ENCODE measurements around the gene UTP20. TPM values are rescaled to one million over a fixed set of nuclear protein-coding genes. Genes with fewer than 3 reads are reported as not detected.

Gene UTP20
- total and polyA plus RNA-seq, 2 donors (not counting 3 experiments of a cell fraction or from before 2014, with no cell fraction given): 4.6 to 23.1 TPM

GRCh38 chr12:101238306-101238705, 41.6 kb upstream of the UTP20 start:
- dilution Hi-C loops (cut with MboI; ENCODE audit: extremely low pct_ligation_motif_present, low sequenced_read_pairs): no loop called here
- intact Hi-C loops (cut with micrococcal nuclease): no loop called here
- CTCF ChIA-PET: no interaction called here

GRCh38 chr12:101238800-101239329, 41.0 kb upstream of the UTP20 start:
- Histone ChIP-seq H4K20me1 (replicated peaks; ENCODE audit: control insufficient read depth, extremely low read depth, insufficient read depth, low read length) (no peaks in the 10 kb centered on the region), H3K9me1 (replicated peaks; ENCODE audit: control insufficient read depth, extremely low read depth, insufficient read depth, low read length) (no peaks in the 10 kb centered on the region), H2AFZ (ENCODE audit: low read depth, low read length) (no peak overlapping the region), H3K27ac (ENCODE audit: insufficient read depth, low read depth, low read length) (no peak overlapping the region), H3K4me2 (ENCODE audit: insufficient read depth, low read length) (no peak overlapping the region), H3K79me2 (ENCODE audit: control insufficient read depth, insufficient read depth, low read length) (no peaks in the 10 kb centered on the region), H3K36me3 (ENCODE audit: control insufficient read depth in 2 of 2, extremely low read depth in 1 of 2, insufficient read depth in 2 of 2, low read length in 2 of 2) (no peaks in the 10 kb centered on the region), H3K9ac (replicated peaks; ENCODE audit: extremely low read depth, insufficient read depth, low read length) (no peak overlapping the region), H3K27me3 (ENCODE audit: control insufficient read depth in 2 of 2, insufficient read depth in 2 of 2, low read length in 2 of 2) (no peaks in the 10 kb centered on the region), H3K4me1 (ENCODE audit: control insufficient read depth, extremely low read depth, insufficient read depth, low read length) (no peaks in the 10 kb centered on the region), H3K4me3 (replicated peaks in 1 of 3; ENCODE audit: insufficient read depth in 1 of 3, low read depth in 1 of 3, low read length in 3 of 3) (no peak overlapping the region), H3K9me3 (replicated peaks; ENCODE audit: control insufficient read depth, insufficient read depth, low read length) (no peaks in the 10 kb centered on the region)
- BruUV-seq (replicated peaks): no TSS peak
- POLR2A ChIA-PET: no interaction called here
- no peak for FAIRE-seq
- dilution Hi-C loops (cut with MboI; ENCODE audit: extremely low pct_ligation_motif_present, low sequenced_read_pairs) (no loop called here), intact Hi-C loops (cut with micrococcal nuclease) (no loop called here)
- CTCF ChIA-PET: no interaction called here
- DNase-seq (ENCODE audit: low read depth, low spot score): no peak
- TF ChIP-seq FOS (IDR thresholded peaks at IDR 0.05; ENCODE audit: borderline replicate concordance, insufficient read depth, low read length) (no peak), JUN (IDR thresholded peaks at IDR 0.05; ENCODE audit: borderline replicate concordance, insufficient read depth, insufficient read length, low read depth) (no peak), MAX (IDR thresholded peaks at IDR 0.05; ENCODE audit: insufficient read depth, insufficient read length) (no peak), MYC (IDR thresholded peaks at IDR 0.05; ENCODE audit: low read depth, low read length) (no peak), POLR2AphosphoS5 (IDR thresholded peaks at IDR 0.05; ENCODE audit: insufficient read depth, low read depth, low read length) (no peak), POLR2A (IDR thresholded peaks at IDR 0.05; ENCODE audit: low read depth, low read length) (no peak), CTCF (IDR thresholded peaks at IDR 0.05; ENCODE audit: extremely low read depth in 1 of 2, insufficient read depth in 1 of 2, low read depth in 1 of 2, low read length in 2 of 2) (no peak), EZH2 (IDR thresholded peaks at IDR 0.05; ENCODE audit: borderline replicate concordance, low read depth, low read length, severe bottlenecking) (no peak), GATA2 (IDR thresholded peaks at IDR 0.05; ENCODE audit: insufficient read depth, insufficient read length, low read depth, low read length) (no peak)

More at GRCh38 chr12:101238306-101238705, 41.6 kb upstream of the UTP20 start:
- FAIRE-seq: no peak
- Histone ChIP-seq H3K9me3 (replicated peaks; ENCODE audit: control insufficient read depth, insufficient read depth, low read length) (no peaks in the 10 kb centered on the region), H3K9ac (replicated peaks; ENCODE audit: extremely low read depth, insufficient read depth, low read length) (no peak overlapping the region), H4K20me1 (replicated peaks; ENCODE audit: control insufficient read depth, extremely low read depth, insufficient read depth, low read length) (no peaks in the 10 kb centered on the region), H3K27me3 (ENCODE audit: control insufficient read depth in 2 of 2, insufficient read depth in 2 of 2, low read length in 2 of 2) (no peaks in the 10 kb centered on the region), H3K27ac (ENCODE audit: insufficient read depth, low read depth, low read length) (no peak overlapping the region), H3K4me2 (ENCODE audit: insufficient read depth, low read length) (no peak overlapping the region), H2AFZ (ENCODE audit: low read depth, low read length) (no peak overlapping the region), H3K4me1 (ENCODE audit: control insufficient read depth, extremely low read depth, insufficient read depth, low read length) (no peaks in the 10 kb centered on the region), H3K4me3 (replicated peaks in 1 of 3; ENCODE audit: insufficient read depth in 1 of 3, low read depth in 1 of 3, low read length in 3 of 3) (no peak overlapping the region), H3K79me2 (ENCODE audit: control insufficient read depth, insufficient read depth, low read length) (no peaks in the 10 kb centered on the region), H3K9me1 (replicated peaks; ENCODE audit: control insufficient read depth, extremely low read depth, insufficient read depth, low read length) (no peaks in the 10 kb centered on the region), H3K36me3 (ENCODE audit: control insufficient read depth in 2 of 2, extremely low read depth in 1 of 2, insufficient read depth in 2 of 2, low read length in 2 of 2) (no peaks in the 10 kb centered on the region)
- no peak for DNase-seq (ENCODE audit: low read depth, low spot score)
- POLR2A ChIA-PET: no interaction called here
- no peak for TF ChIP-seq MAX (IDR thresholded peaks at IDR 0.05; ENCODE audit: insufficient read depth, insufficient read length)
- TF ChIP-seq JUN (IDR thresholded peaks at IDR 0.05; ENCODE audit: borderline replicate concordance, insufficient read depth, insufficient read length, low read depth): no peak
- TF ChIP-seq GATA2 (IDR thresholded peaks at IDR 0.05; ENCODE audit: insufficient read depth, insufficient read length, low read depth, low read length): no peak
- TF ChIP-seq EZH2 (IDR thresholded peaks at IDR 0.05; ENCODE audit: borderline replicate concordance, low read depth, low read length, severe bottlenecking): no peak
- no peak for TF ChIP-seq FOS (IDR thresholded peaks at IDR 0.05; ENCODE audit: borderline replicate concordance, insufficient read depth, low read length)
- no peak for TF ChIP-seq POLR2AphosphoS5 (IDR thresholded peaks at IDR 0.05; ENCODE audit: insufficient read depth, low read depth, low read length)
- TF ChIP-seq POLR2A (IDR thresholded peaks at IDR 0.05; ENCODE audit: low read depth, low read length): no peak
- BruUV-seq (replicated peaks): no TSS peak

All from endothelial cell of umbilical vein (primary cell).